ENCODE measurements around the gene GRIK1. TPM values are rescaled to one million over a fixed set of nuclear protein-coding genes. Genes with fewer than 3 reads are reported as not detected.

Gene GRIK1
- total RNA-seq, 4 donors from 2014 or later = not detected

GRCh38 chr21:29689753-29690152 lies 250.0 kb downstream of the GRIK1 start:
- DNase-seq = no peak
- H3K27ac ChIP-seq = no peak overlapping the region
- no peak overlapping the region for H3K4me3 ChIP-seq
- no peaks in the 10 kb centered on the region for H3K36me3 ChIP-seq
- WGBS, 2 donors (ENCODE audit: low coverage in 1 of 2) = 89 to 92% methylated on average over 5 to 6 of the region's 6 CpGs
- TF ChIP-seq, protein P1, sequence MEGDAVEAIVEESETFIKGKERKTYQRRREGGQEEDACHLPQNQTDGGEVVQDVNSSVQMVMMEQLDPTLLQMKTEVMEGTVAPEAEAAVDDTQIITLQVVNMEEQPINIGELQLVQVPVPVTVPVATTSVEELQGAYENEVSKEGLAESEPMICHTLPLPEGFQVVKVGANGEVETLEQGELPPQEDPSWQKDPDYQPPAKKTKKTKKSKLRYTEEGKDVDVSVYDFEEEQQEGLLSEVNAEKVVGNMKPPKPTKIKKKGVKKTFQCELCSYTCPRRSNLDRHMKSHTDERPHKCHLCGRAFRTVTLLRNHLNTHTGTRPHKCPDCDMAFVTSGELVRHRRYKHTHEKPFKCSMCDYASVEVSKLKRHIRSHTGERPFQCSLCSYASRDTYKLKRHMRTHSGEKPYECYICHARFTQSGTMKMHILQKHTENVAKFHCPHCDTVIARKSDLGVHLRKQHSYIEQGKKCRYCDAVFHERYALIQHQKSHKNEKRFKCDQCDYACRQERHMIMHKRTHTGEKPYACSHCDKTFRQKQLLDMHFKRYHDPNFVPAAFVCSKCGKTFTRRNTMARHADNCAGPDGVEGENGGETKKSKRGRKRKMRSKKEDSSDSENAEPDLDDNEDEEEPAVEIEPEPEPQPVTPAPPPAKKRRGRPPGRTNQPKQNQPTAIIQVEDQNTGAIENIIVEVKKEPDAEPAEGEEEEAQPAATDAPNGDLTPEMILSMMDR (IDR thresholded peaks at IDR 0.05) = no peak
- TF ChIP-seq POLR2A (IDR thresholded peaks at IDR 0.05) (no peak), EP300 (IDR thresholded peaks at IDR 0.05; ENCODE audit: low read depth) (no peak), POLR2AphosphoS5 (IDR thresholded peaks at IDR 0.05) (no peak)
- no peaks in the 10 kb centered on the region for H3K9me3 ChIP-seq
- in situ Hi-C loops (cut with MboI; ENCODE audit: low pct_ligation_motif_present in 1 of 4, low pct_unique_long_range_greater_than_20kb in 1 of 4, low sequenced_read_pairs in 3 of 4) (no loop called here), intact Hi-C loops (cut with DNase I; ENCODE audit: low total_unique reads) (no loop called here)
- H3K27me3 ChIP-seq = no peaks in the 10 kb centered on the region
- no peaks in the 10 kb centered on the region for H3K4me1 ChIP-seq

- intact Hi-C loops (cut with DNase I; ENCODE audit: low total_unique reads) = no loop called here
- 83 to 84% methylated on average over 1 of the region's 1 CpG for WGBS, 2 donors (ENCODE audit: low coverage in 1 of 2)
Measured at GRCh38 chr21:29684106-29684505, 255.7 kb downstream of the GRIK1 start.

DNA sequence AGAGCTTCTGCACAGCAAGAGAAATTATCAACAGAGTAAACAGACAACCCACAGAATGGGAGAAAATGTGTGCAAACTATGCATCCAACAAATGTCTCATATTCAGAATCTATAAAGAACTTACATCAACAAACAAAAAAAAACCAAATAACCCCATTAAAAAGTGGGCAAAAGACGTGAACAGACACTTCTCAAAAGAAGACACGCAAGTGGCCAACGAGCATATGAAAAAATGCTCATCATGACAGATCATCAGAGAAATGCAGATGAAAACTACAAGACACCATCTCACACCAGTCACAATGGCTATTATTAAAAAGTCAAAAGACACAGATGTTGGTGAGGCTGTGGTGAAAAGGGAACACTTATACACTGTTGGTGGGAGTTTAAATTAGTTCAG lies 257.0 kb downstream of the GRIK1 start:
- no peak for DNase-seq
- Histone ChIP-seq H3K4me3 (no peak overlapping the region), H3K4me1 (no peaks in the 10 kb centered on the region), H3K27me3 (no peaks in the 10 kb centered on the region), H3K27ac (no peak overlapping the region), H3K9me3 (no peaks in the 10 kb centered on the region), H3K36me3 (no peaks in the 10 kb centered on the region)
- 81 to 85% methylated on average over 3 of the region's 3 CpGs for WGBS, 2 donors (ENCODE audit: low coverage in 1 of 2)
- in situ Hi-C loops (cut with MboI; ENCODE audit: low pct_ligation_motif_present in 1 of 4, low pct_unique_long_range_greater_than_20kb in 1 of 4, low sequenced_read_pairs in 3 of 4) (no loop called here), intact Hi-C loops (cut with DNase I; ENCODE audit: low total_unique reads) (no loop called here)
- TF ChIP-seq EP300 (IDR thresholded peaks at IDR 0.05; ENCODE audit: low read depth) (no peak), POLR2AphosphoS5 (IDR thresholded peaks at IDR 0.05) (no peak), POLR2A (IDR thresholded peaks at IDR 0.05) (no peak)
- TF ChIP-seq, protein P1 (IDR thresholded peaks at IDR 0.05) = no peak

More at GRCh38 chr21:29684106-29684505, 255.7 kb downstream of the GRIK1 start:
- Histone ChIP-seq H3K9me3 (no peaks in the 10 kb centered on the region), H3K4me3 (no peak overlapping the region), H3K27me3 (no peaks in the 10 kb centered on the region), H3K4me1 (no peaks in the 10 kb centered on the region), H3K36me3 (no peaks in the 10 kb centered on the region), H3K27ac (no peak overlapping the region)
- DNase-seq = no peak
- in situ Hi-C loops (cut with MboI; ENCODE audit: low pct_ligation_motif_present in 1 of 4, low pct_unique_long_range_greater_than_20kb in 1 of 4, low sequenced_read_pairs in 3 of 4) = no loop called here
- no peak for TF ChIP-seq POLR2A (IDR thresholded peaks at IDR 0.05)
- TF ChIP-seq, protein P1 (IDR thresholded peaks at IDR 0.05) = no peak
- TF ChIP-seq EP300 (IDR thresholded peaks at IDR 0.05; ENCODE audit: low read depth) = no peak

DNA sequence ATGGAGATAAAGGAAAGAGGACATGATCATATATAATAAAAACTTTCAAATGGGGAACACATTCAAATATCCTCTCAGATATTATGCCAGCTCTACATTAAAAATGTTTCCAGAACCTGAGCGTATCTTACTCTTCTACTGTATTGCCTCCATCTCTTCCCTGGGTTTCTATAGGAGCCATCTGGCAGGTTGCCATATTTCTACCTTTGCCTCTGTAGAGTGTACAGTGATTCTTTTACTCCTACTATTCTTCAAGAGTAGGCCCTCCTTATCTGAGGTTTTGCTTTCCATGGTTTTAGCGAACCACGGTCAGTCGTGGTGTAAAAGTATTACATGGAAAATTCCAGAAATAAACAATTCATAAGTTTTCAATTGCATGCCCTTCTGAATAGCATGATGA lies 259.5 kb downstream of the GRIK1 start:
- Histone ChIP-seq H3K27me3 (no peaks in the 10 kb centered on the region), H3K27ac (no peak overlapping the region), H3K4me1 (no peaks in the 10 kb centered on the region), H3K9me3 (no peaks in the 10 kb centered on the region), H3K4me3 (no peak overlapping the region), H3K36me3 (no peaks in the 10 kb centered on the region)
- DNase-seq = no peak
- in situ Hi-C loops (cut with MboI; ENCODE audit: low pct_ligation_motif_present in 1 of 4, low pct_unique_long_range_greater_than_20kb in 1 of 4, low sequenced_read_pairs in 3 of 4) = no loop called here
- 96 to 97% methylated on average over 4 of the region's 4 CpGs for WGBS, 2 donors (ENCODE audit: low coverage in 1 of 2)
- TF ChIP-seq POLR2A (IDR thresholded peaks at IDR 0.05) = no peak
- TF ChIP-seq EP300 (IDR thresholded peaks at IDR 0.05; ENCODE audit: low read depth) = no peak
- TF ChIP-seq, protein P1 (IDR thresholded peaks at IDR 0.05) = no peak
- TF ChIP-seq POLR2AphosphoS5 (IDR thresholded peaks at IDR 0.05) = no peak
- intact Hi-C loops (cut with DNase I; ENCODE audit: low total_unique reads) = no loop called here
